ENCODE data around the gene SLC13A3.
A peak's percentile ranks its signal among the peaks of the same experiment; 100 is the strongest.
"Not testable (repeated sequence)": the region's sequence is repeated elsewhere in the genome, so short reads cannot be mapped to it uniquely, and the experiment has no call there.

The SLC13A3 gene

DNA sequence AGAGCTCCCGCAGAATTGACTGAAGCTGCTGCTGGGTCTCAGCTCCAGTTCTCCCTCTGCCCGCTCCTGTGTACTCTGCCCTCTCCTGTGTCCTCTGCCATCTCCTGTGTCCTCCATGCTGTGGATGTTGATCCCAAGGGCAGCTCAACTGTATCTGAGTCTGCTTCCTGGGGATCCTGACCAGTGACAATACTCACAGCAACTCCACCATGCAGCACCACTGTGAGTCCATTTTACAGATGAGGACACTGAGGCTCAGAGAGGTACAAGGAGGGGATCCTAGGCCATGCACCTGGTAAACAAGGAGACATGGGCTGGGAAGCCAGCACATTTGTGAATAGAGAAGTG, 29.4 kb upstream of the SLC13A3 start:
- DNase-seq = no peak

DNA sequence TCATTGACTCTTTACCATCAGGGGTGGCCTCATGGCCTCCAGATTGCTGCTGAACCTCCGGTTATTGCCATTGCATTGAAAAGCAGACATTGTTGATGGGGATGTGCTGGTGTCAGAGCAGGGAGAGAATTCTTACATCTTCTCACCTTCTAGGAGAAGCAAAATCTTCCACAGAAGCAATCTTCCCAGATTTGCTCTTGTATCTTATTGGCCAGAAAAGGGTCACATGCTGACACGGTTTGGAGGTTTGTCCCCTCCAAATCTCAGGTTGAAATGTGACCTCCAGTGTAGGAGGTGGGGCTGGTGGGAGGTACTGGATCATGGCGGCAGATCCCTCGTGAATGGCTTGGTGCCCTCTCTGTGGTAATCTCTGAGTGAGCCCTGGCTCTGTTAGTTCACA, 27.3 kb upstream of the SLC13A3 start:
- no peak for DNase-seq

DNA sequence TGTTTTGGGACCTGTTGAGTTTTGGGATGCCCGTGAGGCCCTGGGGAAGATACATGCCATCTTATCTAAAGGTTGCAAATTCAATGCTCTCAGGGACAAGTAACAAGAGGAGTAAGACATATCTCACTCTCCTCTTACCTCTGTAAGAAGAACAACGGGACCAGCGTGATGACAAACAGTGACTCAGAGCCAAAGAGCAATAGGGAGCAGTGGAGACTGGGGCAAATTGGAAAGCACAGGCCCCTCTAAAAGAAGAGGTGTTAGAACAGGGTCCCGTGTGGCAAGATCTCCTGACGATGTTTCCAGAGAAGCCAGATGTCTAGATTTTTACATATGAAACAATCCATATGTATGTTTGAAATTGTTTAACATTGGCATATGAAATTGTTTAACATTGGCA, 26.3 kb upstream of the SLC13A3 start:
- no peak for DNase-seq

DNA sequence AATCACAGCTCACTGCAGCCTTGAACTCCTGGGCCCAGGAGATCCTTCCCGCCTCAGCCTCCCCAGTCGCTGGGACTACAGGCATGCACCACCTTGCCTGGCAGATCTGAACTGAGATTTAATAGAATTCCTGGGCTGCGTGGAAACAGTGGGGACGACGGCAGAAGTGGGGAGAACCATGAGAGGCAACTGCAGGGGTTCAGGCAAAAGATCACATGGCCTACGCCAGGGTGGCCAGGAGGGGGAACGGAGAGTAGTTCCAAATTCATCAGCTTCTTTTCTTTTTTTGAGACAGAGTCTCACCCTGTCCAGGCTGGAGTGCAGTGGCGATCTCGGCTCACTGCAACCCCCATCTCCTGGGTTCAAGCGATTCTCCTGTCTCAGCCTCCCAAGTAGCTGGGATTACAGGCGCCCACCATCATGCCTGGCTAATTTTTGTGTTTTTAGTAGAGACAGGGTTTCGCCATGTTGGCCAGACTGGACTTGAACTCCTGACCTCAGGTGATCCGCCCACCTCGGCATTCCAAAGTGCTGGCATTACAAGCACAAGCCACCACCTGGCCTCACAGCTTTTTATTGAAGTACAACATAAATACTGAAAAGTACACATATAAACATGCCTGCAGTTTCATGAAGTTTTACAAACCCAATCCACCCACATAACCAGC, 25.5 kb upstream of the SLC13A3 start:
- DNase-seq = not testable (repeated sequence)

DNA sequence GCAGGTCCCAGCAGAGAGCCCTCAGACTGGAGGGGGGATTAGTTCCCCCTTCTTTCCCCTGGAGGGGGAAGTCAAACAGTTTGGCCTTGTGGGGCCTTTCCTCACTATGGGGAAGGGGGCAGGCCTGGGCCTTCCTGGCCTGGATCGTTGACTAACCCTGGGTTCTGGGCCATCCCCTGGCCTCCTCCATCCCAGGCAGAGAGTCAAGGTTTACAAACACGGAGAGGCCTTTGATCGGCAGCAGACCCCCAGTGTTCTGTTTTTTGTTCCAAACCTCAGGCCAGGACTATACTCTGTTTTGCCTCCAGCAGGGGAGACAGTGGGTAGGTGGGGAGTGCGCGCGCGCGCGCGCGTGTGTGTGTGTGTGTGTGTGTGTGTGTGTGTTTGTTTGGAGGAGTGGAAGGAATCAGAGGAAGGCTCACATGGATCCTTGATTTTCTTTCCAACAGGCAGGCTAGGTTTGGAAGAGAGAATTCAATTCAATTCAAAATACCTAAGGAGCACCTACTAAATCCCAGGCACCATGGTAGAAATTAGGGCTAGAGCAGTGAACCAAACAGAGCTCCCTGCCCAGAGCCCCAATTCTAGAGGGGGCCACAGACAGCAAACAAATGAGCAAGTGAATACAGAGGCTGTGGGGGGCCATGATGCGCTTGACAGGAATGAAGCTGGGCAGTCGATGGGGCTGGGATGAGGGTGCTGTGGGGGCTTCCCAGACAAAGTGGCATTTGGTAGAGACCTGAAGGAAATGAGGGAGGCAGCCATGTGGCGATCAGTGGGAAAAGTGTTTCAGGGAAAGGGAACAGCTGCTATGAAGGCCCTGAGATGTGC, 23.2 kb upstream of the SLC13A3 start:
- no peak for DNase-seq

DNA sequence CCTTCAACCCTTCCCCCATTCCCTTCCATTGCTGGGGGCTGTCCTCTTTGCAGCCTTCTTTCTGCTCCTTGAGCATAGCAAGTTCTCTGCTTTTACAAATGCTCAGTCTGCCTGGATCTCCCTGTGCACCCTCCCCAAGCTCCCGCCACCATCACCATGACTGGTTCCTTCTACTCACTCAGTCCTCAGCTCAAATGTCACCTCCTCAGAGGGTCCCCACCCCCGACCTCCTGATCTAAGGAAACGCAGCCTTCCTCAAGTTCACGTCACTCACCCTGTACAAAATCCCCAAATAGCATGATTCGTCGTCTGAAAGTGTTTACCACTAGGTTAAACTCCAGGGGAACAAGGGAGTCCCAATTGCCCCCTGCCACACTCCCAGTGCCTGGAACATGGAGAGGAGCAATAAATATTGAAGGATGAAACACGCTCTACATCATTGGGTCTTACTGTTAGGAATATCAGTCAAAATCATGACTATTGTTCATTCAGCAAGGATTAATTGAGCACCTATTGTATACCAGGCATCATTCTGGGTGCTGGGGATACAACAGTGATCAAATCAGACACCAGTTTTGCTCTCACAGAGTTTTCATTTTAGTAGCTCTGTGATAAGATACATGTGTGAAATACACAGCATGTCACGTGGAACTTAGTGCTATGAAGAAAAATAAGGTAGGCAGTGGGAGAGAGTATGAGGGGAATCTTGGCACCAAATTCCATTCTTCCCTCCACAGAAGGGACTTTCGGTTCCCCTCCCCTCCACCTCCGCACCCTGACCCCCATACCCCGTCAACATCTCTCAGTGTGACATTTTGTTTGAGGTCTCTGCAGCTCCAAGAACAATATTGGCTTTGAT, 22.4 kb upstream of the SLC13A3 start:
- no peak for DNase-seq

DNA sequence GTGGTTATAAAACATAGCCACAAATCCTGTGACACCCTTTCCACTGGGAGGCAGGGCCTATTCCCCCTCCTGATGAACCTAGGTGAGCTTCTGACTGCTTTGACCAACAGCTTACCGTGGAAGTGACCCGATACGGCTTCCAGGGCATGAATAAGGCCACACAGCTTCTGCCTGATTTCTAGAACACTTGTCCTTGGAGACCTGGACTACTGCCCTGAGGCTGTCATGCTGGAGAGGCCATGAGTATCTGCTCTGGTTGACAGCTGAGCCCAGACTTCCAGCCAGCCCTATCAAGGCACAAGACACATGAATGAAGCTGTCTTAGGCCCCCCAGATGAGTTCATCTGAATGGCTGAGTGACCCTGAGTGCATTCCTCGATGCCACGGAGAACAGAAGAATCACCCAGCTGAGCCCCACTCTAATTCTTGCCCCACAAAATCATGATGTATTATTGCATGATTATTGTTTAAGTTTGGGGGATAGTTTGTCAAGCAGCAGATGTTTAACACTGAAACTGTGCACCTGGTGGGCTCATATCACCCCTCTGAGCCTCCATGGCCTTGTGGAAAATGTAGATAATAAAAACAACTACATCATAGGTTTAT, 21.4 kb upstream of the SLC13A3 start:
- no peak for DNase-seq

DNA sequence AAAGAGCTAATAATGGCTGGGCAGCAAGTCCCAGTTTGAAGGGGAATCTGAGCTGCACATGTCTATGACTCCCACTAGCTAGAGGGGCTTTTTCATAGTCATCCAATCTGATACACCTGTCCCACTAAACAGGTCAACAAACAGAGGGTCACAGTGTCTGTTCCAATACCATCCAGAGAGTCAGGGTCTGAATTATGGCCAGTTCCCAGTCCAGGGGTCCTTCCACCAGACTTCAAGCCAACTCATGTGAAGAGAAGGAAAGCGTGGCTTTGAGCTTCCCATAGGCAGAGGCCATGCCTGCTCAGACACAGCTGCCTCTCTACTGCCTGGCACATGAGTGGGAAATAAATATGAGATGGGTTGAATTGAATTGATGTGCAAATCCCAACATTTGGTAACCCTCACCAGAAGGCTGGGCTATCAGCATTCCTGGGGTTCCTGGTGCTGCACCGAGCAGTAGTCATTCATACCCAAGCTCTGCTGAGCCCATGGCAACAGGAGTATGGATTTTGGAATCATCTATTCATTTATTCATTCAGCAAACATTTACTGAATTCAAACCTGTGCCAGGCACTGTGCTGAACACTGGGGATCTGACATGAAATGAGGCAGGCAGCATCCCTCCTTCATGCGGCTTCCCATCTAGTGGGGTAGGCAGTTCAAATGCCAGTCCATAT, 20.7 kb upstream of the SLC13A3 start:
- no peak for DNase-seq

DNA sequence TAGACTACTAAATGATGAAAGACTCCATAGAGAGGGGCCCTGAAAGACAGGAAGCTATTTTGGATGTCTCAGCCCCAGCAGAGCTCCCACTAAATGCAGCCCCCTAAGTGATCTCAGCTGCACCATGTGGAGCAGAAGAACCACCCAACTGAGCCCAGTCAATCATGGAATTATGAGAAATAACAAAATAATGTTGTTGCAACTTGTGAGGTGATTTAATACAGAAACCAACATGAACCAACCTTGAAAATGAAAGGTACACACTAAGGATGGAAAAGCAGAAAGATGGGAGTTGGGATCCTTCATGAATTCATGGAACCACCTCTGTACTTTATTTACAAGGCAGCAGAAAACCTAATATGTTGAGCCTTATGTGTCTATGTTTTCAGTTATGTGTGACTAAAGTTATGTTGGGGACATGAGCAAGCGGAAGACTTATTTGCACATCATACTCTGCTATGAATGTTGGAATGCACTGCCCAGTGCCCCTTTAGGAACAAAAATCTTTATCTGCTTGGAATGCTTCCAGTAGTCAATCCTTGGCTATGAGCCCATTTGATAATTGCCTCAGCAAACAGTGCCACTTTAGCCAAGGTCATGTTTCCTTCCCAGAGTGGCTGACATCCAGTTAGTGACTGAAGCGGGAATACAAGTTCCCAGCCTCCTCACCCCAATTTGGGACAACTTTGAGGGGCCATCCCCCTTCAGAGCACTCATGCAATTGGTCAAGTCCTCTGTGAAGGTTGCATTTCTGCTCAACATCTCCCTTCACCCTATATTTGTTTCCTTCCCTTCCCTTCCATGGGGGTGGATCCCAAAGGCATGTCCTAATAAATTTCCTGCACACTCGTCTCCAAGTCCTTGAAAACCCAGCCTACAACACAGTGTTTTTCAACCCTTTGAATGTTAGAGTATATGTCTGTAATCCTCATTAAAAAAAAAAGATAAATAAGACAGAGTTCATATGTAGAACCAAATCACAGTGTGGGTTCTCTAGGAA, 19.6 kb upstream of the SLC13A3 start:
- DNase-seq = no peak

DNA sequence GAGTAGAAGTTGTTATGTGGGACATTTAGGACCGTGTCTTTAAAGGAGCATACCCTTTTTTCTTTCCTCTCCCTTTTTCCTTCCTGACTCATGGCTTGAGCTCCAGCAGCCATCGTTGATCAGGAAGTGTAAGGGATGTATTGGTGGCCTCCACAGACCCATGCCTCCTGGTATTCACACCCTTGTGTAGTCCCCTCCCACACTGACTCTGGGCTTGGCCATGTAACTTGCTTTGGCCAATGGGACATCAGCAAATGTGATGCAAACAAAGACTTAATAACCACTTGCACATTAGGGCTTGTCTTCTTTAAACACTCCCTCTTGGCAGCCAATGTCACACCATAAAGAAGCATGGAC, 18.9 kb upstream of the SLC13A3 start:
- DNase-seq = no peak

DNA sequence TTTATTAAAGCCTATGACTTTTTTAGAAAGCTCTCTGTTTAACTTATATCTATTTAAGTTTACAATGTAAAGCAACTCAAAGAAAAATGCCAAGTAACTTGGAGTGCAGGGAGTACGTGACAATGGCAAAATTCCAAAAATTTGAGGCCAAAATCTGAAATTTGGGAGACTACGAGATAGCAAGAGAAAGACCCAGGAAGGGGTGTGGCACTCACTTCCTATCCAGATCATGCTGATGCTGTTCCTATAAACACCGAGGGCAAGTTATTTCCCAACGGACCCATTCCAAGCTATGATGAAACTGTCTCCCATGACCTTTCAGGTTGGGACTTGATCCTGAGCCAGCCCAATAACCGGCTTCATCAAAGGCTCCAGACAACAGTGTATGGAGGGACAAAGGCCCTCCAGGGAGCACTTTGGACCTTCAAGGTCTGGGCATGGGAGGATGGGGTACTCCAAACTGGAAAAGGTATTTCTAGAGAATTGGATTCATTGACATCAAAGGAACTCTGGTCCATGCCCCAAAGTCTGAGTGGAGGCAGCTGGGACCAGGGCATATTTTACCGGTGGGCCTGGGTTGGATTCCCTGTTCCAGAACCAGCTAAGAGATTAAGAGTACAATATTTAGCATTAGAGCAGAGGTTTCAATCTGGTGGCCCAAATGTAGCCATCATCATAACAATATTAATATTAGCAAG, 15.7 kb upstream of the SLC13A3 start:
- no peak for DNase-seq

DNA sequence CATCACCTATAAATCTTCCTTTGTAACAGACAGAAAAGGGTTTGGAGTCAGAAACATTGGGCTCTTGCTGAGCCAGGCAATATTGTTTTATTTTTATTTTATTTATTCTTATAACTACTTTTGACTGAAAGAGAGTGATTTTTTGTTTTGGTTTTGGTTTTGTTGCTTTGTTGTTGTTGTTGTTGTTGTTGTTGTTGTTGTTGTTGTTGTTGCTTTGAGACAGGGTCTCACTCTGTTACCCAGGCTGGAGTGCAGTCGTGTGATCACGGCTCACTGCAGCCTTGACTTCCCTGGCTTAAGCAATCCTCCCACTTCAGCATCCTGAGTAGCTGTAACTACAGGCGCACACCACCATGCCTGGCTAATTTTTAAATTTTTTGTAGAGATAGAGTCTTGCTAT, 15.0 kb upstream of the SLC13A3 start:
- no peak for DNase-seq

DNA sequence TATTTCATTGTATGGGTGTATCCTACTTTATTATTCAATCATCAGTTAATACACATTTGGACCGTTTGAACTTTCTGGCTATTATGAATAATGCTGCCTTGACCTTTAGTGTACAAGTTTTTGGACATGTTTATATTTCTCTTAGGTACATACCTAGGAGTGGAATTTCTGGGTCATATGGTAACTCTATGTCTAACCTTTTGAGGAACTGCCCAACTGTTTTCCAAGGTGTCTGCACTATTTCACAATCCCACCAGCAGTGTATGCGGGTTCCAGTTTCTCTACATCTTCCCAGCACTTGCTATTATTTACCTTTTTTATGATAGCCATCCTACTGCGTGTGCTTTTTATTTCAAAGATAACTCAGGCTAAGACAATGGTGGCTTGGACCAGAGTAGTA, 14.3 kb upstream of the SLC13A3 start:
- no peak for DNase-seq

DNA sequence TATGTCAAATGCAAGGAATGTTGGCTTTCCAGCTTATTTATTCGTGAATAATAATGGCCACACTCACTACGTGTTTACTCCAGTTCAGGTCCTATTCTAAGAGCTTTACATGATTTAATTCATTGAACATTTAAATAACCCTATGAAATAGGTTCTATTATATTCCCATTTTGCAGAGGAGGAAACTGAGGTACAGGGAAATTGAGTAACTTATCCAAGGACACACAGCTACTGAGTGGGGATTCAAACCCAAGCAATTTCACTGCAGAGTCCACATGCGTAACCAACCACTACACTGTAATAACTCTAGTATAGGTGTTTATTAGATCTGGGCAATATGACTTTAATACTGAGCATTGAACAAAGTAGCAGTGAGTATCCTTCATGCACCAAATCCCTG, 12.3 kb upstream of the SLC13A3 start:
- DNase-seq = no peak

DNA sequence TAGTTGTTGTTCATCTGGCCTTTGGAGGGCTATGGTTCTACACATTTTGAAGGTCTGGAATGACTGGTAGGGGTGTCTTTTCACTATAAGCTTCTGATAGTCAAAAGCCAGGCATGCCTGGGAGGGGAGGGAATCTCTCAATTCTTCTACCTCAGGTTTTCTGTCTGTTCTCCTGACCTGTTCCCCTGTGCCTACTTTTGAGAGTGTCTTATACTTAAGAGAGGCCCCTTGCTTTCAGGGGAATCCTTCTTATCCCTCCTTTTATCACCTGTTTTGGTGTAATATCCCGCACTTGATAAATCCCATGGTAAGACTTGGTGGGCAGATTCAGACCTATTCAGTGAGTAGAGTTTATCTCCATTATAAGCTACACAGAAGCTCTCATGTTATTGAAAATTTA, 10.4 kb upstream of the SLC13A3 start:
- no peak for DNase-seq

DNA sequence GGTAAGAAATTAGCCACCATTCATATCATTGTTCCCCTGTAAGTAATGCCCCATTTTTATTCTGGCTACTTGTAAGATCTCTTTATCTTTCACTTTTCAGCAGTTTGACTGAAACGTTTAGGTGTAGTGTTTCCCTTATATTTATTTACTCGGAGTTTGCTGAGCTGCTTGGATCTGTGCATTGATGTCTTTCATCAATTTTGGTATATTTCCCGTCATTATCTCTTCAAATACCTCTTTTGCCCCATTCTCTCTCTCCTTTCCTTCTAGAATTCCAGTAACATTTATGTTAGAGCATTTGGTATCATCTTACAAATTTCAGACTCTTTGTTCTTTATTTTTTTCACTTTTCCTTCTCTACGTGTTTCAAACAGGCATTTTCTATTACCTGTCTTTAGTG, 9.2 kb upstream of the SLC13A3 start:
- no peak for DNase-seq

DNA sequence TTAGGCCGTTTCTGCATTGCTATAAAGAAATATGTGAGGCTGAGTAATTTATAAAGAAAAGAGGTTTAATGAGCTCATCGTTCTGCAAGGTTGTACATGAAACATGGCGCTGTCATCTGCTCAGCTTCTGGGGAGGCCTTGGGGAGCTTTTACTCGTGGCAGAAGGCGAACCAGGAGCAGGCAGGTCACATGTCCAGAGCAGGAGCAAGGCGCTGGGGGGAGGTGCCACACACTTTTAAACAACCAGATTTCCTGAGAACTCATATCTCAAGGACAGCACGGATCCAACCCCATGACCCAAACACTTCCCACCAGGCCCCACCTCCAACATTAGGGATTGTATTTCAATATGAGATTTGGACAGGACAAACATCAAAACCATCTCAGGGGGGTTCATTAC, 6.4 kb upstream of the SLC13A3 start:
- DNase-seq = peak; percentile 7

DNA sequence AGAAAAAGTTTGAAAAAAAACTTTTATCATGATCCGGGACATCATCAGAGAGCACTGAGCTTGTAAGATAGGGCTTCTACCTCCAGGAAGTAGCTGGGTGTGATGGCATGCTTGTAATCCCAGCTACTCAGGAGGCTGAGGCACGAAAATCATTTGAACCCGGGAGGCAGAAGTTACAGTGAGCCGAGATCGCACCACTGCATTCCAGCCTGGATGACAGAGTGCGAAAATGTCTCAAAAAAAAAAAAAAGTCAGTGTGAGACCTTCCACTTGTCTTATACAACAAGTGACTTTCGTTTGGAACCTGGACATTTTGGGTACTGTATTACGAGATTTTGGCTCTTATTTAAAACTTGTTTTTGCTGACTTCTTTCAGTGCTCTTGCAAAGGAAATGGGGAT, 5.9 kb upstream of the SLC13A3 start:
- DNase-seq = no peak

DNA sequence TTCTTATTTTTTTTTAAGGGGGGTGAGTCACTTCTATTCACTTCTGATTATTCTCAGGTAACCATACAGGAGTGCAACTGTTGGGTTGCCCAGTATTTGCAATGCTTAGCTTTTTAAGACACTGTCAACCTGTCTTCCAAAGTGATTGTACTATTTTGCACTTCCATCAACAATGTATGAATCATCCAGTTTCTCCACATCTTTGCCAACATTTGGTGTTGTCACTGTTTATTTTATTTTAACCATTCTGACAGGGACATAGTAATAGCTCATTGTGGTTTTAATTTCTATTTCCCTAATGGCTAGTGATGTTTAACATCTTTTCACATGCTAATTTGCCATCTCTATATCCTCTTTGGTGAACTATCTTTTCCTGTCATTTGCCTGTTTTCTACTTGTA, 1.4 kb upstream of the SLC13A3 start:
- no peak for DNase-seq

DNA sequence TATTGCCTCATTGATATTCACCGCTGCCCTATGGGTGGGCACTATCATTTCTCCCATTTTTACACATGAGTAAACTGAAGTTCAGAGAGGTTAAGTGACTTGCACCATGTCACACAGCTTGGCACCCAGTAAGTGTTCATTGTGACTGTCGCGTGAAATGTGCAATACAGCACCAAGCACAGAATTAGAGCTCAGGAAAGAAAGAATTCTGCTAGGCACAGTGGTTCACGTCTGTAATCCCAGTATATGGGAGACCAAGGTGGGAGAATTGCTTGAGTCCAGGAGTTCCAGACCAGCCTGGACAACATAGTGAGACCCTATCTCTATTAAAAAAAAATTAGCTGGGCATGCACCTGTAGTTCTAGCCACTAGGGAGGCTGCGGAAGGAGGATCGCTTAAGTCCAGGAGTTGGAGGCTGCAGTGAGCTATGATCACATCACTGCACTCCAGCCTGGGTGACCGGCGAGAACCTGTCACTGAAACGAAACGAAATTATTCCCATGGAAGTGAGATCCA, 626 bp downstream of the SLC13A3 start:
- peak; percentile 26 for DNase-seq
